Measurements from ENCODE around the gene MADD.

- TF ChIP-seq, protein P1, sequence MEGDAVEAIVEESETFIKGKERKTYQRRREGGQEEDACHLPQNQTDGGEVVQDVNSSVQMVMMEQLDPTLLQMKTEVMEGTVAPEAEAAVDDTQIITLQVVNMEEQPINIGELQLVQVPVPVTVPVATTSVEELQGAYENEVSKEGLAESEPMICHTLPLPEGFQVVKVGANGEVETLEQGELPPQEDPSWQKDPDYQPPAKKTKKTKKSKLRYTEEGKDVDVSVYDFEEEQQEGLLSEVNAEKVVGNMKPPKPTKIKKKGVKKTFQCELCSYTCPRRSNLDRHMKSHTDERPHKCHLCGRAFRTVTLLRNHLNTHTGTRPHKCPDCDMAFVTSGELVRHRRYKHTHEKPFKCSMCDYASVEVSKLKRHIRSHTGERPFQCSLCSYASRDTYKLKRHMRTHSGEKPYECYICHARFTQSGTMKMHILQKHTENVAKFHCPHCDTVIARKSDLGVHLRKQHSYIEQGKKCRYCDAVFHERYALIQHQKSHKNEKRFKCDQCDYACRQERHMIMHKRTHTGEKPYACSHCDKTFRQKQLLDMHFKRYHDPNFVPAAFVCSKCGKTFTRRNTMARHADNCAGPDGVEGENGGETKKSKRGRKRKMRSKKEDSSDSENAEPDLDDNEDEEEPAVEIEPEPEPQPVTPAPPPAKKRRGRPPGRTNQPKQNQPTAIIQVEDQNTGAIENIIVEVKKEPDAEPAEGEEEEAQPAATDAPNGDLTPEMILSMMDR (IDR thresholded peaks at IDR 0.05; ENCODE audit: poor library complexity, severe bottlenecking): no peak
- no peak for TF ChIP-seq MXI1 (conservative IDR thresholded peaks at IDR 0.05; ENCODE audit: poor library complexity, severe bottlenecking)
- no peak for TF ChIP-seq EZH2 (IDR thresholded peaks at IDR 0.05; ENCODE audit: borderline replicate concordance, insufficient read depth, low read length, poor library complexity, severe bottlenecking)
- no peak for TF ChIP-seq RAD21 (conservative IDR thresholded peaks at IDR 0.05)
- TF ChIP-seq TAF1 (IDR thresholded peaks at IDR 0.05; ENCODE audit: low read depth): no peak
- TF ChIP-seq POLR2AphosphoS5 (IDR thresholded peaks at IDR 0.05): no peak
- no peak for TF ChIP-seq EP300 (conservative IDR thresholded peaks at IDR 0.05; ENCODE audit: poor library complexity, severe bottlenecking)
- no peak for TF ChIP-seq SMC3 (conservative IDR thresholded peaks at IDR 0.05; ENCODE audit: poor library complexity)
- TF ChIP-seq, protein P2, sequence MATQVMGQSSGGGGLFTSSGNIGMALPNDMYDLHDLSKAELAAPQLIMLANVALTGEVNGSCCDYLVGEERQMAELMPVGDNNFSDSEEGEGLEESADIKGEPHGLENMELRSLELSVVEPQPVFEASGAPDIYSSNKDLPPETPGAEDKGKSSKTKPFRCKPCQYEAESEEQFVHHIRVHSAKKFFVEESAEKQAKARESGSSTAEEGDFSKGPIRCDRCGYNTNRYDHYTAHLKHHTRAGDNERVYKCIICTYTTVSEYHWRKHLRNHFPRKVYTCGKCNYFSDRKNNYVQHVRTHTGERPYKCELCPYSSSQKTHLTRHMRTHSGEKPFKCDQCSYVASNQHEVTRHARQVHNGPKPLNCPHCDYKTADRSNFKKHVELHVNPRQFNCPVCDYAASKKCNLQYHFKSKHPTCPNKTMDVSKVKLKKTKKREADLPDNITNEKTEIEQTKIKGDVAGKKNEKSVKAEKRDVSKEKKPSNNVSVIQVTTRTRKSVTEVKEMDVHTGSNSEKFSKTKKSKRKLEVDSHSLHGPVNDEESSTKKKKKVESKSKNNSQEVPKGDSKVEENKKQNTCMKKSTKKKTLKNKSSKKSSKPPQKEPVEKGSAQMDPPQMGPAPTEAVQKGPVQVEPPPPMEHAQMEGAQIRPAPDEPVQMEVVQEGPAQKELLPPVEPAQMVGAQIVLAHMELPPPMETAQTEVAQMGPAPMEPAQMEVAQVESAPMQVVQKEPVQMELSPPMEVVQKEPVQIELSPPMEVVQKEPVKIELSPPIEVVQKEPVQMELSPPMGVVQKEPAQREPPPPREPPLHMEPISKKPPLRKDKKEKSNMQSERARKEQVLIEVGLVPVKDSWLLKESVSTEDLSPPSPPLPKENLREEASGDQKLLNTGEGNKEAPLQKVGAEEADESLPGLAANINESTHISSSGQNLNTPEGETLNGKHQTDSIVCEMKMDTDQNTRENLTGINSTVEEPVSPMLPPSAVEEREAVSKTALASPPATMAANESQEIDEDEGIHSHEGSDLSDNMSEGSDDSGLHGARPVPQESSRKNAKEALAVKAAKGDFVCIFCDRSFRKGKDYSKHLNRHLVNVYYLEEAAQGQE (IDR thresholded peaks at IDR 0.05; ENCODE audit: borderline replicate concordance): no peak
Measured at GRCh38 chr11:47354913-47355282, 85.0 kb downstream of the MADD start.
